ENCODE data around the gene AGFG2. TPM values are rescaled to one million over a fixed set of nuclear protein-coding genes. Genes with fewer than 3 reads are reported as not detected.
A peak's percentile ranks its signal among the peaks of the same experiment; 100 is the strongest.

Gene AGFG2
- total and polyA plus RNA-seq, 8 donors = 21.2 to 34.9 (median 28.1) TPM

DNA sequence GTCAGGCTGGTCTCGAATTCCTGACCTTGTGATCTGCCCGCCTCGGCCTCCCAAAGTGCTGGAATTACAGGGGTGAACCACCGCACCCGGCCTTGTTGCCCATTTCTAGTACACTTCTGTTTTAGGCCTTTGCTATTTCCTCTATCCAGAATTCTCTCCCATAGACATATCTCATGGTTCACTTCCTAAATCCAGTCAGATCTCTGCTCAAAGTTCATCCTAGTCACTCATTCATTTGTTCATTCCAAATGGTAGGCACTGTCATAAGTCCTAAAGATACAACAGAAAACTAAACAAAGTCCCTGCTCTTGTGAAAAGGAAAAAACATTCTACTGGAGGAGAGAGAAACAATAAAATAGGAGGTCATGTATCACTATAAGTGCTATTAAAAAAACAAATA lies 71.0 kb downstream of the AGFG2 start:
- no peak for ATAC-seq
- DNase-seq = no peak
- Histone ChIP-seq H3K4me1 (peaks cover 10 to 31% of the 10 kb centered on the region in 2 donors), H3K9me3 (no peaks in the 10 kb centered on the region), H3K27ac (no peak overlapping the region), H3K4me3 (no peak overlapping the region), H3K27me3 (peaks cover 0 to 17% of the 10 kb centered on the region in 2 donors), H3K36me3 (peaks cover 0 to 1% of the 10 kb centered on the region in 2 donors)
- intact Hi-C loops (cut with DNase I) = no loop called here
- TF ChIP-seq, protein P1, sequence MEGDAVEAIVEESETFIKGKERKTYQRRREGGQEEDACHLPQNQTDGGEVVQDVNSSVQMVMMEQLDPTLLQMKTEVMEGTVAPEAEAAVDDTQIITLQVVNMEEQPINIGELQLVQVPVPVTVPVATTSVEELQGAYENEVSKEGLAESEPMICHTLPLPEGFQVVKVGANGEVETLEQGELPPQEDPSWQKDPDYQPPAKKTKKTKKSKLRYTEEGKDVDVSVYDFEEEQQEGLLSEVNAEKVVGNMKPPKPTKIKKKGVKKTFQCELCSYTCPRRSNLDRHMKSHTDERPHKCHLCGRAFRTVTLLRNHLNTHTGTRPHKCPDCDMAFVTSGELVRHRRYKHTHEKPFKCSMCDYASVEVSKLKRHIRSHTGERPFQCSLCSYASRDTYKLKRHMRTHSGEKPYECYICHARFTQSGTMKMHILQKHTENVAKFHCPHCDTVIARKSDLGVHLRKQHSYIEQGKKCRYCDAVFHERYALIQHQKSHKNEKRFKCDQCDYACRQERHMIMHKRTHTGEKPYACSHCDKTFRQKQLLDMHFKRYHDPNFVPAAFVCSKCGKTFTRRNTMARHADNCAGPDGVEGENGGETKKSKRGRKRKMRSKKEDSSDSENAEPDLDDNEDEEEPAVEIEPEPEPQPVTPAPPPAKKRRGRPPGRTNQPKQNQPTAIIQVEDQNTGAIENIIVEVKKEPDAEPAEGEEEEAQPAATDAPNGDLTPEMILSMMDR (IDR thresholded peaks at IDR 0.05) = no peak

DNA sequence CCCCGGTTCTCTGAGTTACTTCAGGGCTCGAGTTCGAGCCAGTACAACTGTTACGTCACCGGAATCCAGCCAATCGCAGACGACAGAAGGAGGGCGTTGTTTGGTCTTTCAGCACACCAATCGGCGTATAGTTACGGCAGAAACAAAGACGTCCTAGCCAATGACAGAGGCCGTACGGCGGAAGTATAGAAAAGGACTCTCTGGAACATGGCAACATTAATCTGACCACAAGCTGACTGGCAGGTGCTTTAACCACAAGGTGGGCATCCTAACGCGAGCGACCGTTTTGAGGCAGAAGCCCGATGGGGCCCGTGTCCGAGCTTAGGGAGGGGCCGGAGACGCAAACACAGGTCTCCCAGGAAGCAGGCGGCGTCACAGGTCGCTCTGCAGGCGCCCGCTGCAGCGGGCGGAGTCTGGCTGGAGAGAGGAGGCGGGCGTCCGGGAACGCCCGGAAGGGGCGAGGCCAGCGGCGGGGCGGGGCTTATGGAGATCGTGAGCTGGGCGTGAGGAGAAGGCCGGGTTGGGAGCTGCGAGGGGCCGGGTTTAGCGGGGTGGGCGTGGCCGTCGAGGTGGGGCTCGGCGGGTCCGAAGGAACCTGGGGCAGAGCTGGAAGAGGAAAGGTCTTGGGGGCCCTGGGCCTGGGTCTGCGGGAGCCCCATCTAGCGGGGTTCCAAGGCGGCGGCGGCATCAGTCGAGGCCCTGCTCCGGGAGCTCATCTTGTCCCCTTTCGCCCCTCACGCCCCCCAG lies 73.2 kb downstream of the AGFG2 start, which contains the start of gene MOSPD3:
MOSPD3 (plus strand) TSS at position 558 of the 747 bp plus-strand sequence. CDS start 252 bp downstream, outside the sequence.
- intact Hi-C loops (cut with DNase I) = no loop called here

DNA sequence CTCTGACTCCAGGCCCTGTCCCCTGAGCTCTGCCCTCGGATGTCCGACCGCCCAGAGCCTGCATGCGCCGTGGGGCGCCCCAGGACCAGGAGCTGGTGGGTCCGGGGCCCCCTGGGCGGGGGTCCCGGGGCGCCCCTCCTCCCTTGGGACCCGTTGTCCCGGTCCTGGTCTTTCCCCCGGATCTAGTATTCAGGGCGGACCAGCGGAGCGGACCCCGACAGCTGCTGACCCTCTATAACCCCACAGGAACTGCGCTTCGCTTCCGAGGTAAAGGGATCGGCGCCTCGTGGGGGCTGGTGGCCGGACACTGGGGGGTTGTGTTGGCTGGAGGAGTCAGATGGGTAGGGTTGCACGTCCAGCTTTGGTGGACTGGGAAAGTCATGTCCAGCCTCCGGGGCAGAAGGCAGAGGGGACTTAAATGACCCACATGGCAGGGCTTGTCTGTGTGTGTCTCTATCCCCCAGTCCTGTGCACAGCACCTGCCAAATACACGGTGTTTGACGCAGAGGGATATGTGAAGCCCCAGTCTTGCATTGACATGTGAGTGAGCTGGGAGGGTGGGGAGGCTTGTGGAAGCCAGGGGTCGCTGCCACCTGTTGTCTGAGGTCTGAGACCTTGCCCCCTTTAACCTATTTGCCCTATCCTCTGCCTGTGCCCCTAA lies 73.9 kb downstream of the AGFG2 start:
- intact Hi-C loops (cut with DNase I) = no loop called here
- peak; percentile 4 for ATAC-seq

More for the DNA sequence above, 73.2 kb downstream of the AGFG2 start, which contains the start of gene MOSPD3:
- TF ChIP-seq, protein P1 (IDR thresholded peaks at IDR 0.05) = no peak
- H3K4me3 ChIP-seq = peak within 1 kb of the TSS; percentile 53 to 61
- ATAC-seq (peak; percentile 99), DNase-seq (peak; percentile 99 to 100 (median 99))
- no peaks in the 10 kb centered on the region for H3K9me3 ChIP-seq
- H3K36me3 ChIP-seq = peaks cover 0 to 8% of the 10 kb centered on the region in 2 donors
- H3K27me3 ChIP-seq = no peaks in the 10 kb centered on the region
- peaks cover 10 to 22% of the 10 kb centered on the region in 2 donors for H3K4me1 ChIP-seq
- peak within 1 kb of the TSS; percentile 90 to 99 for H3K27ac ChIP-seq

DNA sequence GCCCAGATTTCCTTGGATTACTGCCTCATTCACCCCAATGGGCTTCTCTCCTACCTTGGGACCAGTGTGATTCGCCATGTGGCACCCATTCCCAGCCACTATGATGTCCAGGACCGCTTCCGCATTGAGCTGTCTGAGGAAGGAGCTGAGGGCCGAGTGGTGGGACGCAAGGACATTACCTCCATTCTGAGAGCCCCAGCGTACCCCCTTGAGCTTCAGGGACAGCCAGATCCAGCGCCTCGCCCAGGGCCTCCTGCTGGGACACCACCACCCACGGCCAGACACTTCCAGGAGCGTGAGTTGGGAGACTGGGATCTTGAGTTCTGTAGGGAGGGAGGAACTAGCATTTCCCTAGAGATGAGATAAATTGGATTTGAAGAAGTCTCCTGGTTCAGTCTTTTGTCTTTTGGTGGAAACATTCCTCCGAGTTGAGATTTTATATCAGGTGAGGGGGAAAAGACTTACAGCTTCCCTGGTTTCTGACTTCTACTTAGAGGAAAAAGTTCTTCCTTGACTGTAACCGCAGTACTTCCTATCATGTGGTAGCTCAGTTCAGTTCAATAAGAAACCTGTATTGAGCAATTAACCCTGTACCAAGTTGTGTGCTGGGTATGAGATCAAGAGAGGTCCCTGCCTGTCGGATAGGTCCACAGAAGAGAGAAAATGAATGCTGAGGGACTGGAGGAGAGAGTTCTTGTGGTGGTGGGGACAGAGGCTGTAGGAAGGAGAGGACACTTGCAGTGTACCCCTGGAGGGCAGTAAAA lies 74.6 kb downstream of the AGFG2 start:
- Histone ChIP-seq H3K36me3 (peaks cover 0 to 8% of the 10 kb centered on the region in 2 donors), H3K27ac (peak overlapping the region in 1 of 2 donors; percentile 99), H3K4me3 (peak overlapping the region in 1 of 2 donors; percentile 61), H3K27me3 (no peaks in the 10 kb centered on the region), H3K4me1 (peaks cover 10 to 22% of the 10 kb centered on the region in 2 donors), H3K9me3 (no peaks in the 10 kb centered on the region)
- intact Hi-C loops (cut with DNase I) = no loop called here
- TF ChIP-seq, protein P1 (IDR thresholded peaks at IDR 0.05) = no peak
- ATAC-seq (no peak), DNase-seq (no peak)

More for the DNA sequence above, 73.9 kb downstream of the AGFG2 start:
- H3K9me3 ChIP-seq = no peaks in the 10 kb centered on the region
- H3K27me3 ChIP-seq = no peaks in the 10 kb centered on the region
- peak overlapping the region; percentile 90 to 99 for H3K27ac ChIP-seq
- peaks cover 0 to 8% of the 10 kb centered on the region in 2 donors for H3K36me3 ChIP-seq
- H3K4me1 ChIP-seq = peaks cover 10 to 22% of the 10 kb centered on the region in 2 donors
- TF ChIP-seq, protein P1 (IDR thresholded peaks at IDR 0.05) = no peak
- peak in 1 of 4 donors; percentile 21 for DNase-seq
- H3K4me3 ChIP-seq = peak overlapping the region; percentile 53 to 61
